Endothelial cell (in vitro differentiated cells): ENCODE results near the gene JAZF1. TPM values are rescaled to one million over a fixed set of nuclear protein-coding genes. Genes with fewer than 3 reads are reported as not detected.
A peak's percentile ranks its signal among the peaks of the same experiment; 100 is the strongest.

ENCODE experiments used
- DNase-seq: peaks from one replicate; pipeline ENCODE4 v3.0.0; 2021; ENCODE audit warnings: low spot score
- H3K27ac Mint-ChIP-seq: one replicate; pipeline ENCODE4 v1.8.0; 2021; ENCODE audit warnings: mixed read lengths, inconsistent platforms; ENCODE audit not compliant: unreplicated experiment
- H3K27me3 Mint-ChIP-seq: one replicate; pipeline ENCODE4 v1.8.0; 2021; ENCODE audit warnings: mild to moderate bottlenecking, moderate library complexity, mixed read lengths, inconsistent platforms; ENCODE audit not compliant: unreplicated experiment
- H3K36me3 Mint-ChIP-seq: one replicate; pipeline ENCODE4 v1.8.0; 2021; ENCODE audit warnings: mild to moderate bottlenecking, low read depth, mixed read lengths, inconsistent platforms; ENCODE audit not compliant: unreplicated experiment
- H3K4me1 Mint-ChIP-seq: one replicate; pipeline ENCODE4 v1.8.0; 2021; ENCODE audit warnings: mild to moderate bottlenecking, mixed read lengths, inconsistent platforms; ENCODE audit not compliant: unreplicated experiment
- H3K4me3 Mint-ChIP-seq: one replicate; pipeline ENCODE4 v1.8.0; 2021; ENCODE audit warnings: mild to moderate bottlenecking, mixed read lengths, inconsistent platforms; ENCODE audit not compliant: unreplicated experiment
- H3K9me3 Mint-ChIP-seq: one replicate; pipeline ENCODE4 v1.8.0; 2021; ENCODE audit warnings: mixed read lengths, inconsistent platforms; ENCODE audit not compliant: unreplicated experiment
- CTCF ChIP-seq: fragments of 200-600 bp; sonication (generic); IDR thresholded peaks from one replicate; pipeline ENCODE4 v1.5.0; 2021; ENCODE audit warnings: antibody characterized with exemption; ENCODE audit not compliant: unreplicated experiment
- total RNA-seq: library from RNA; stranded (reverse); fragmentation: NEBNext Ultra II Directional; extraction: Animal tissue kit (Norgen Biotek cat#: 25700); gene quantifications from one replicate; pipeline ENCODE4 v1.2.1, GENCODE V29; 2021; ENCODE audit not compliant: unreplicated experiment

Gene JAZF1
- total RNA-seq, 1 donor from 2014 or later: 8.5 TPM

DNA sequence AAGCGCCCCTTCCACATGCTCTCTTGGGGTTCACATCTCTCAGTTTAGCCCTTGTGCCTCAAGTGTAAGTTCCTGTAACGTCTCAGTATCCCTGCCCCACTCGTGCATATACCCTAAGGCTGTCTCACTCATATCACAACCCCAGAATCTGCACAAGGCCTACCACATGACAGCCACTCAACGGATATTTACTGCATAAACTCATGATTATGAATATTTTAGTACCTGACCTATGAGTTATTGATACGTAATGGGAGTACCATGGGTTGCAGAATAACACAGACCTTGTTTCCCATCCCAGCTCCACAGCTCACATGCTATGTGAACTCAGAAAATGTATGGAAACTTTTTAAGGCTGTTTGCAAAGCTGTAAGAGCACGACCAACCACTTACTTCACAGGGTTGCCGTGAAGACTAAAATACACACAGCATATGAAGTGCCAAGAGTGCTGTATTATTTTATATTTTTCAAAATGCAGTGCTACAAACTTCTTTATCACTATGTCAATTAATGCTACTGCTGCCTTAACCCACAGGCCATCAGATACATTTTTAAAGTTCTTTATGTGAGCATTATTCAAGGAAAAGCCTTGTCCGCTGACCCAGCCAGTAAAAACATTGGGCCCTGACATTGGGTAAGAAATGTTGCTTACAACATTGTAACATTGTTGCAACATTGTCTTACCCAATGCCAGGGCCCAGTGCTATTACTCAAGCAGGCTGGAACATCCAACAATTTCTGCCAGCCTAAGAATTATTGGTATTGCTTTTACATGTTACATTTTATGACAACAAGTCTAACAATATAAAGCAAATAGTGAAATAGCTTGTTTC lies 97.2 kb downstream of the JAZF1 start:
- Mint-ChIP-seq H3K4me1 (peaks cover 14% of the 10 kb centered on the region), H3K36me3 (no peaks in the 10 kb centered on the region), H3K27ac (no peak overlapping the region), H3K4me3 (no peak overlapping the region), H3K9me3 (no peaks in the 10 kb centered on the region), H3K27me3 (peaks cover 5% of the 10 kb centered on the region)
- no peak for TF ChIP-seq CTCF
- DNase-seq: no peak

DNA sequence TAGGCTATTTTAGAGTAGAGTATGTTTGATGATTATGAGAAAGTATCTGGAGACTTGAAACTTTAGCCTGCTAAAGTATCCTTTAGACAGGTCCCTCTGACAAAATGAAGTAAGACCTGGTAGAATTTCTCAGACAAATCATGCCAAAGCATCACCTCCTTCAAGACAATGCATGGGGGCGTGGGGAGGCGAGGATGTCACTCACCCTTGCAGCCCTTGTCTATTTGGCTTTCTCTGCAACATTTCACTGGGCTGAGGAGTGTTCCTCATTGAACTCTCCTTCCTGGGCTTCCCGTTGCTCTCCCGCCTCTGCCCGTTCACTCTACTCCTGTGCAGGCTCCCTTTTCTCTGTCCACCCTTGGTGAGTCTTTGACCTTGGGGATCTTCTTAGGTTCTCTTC lies 98.5 kb downstream of the JAZF1 start:
- no peak for TF ChIP-seq CTCF
- Mint-ChIP-seq H3K27me3 (peaks cover 5% of the 10 kb centered on the region), H3K9me3 (no peaks in the 10 kb centered on the region), H3K27ac (no peak overlapping the region), H3K4me1 (peaks cover 20% of the 10 kb centered on the region), H3K36me3 (no peaks in the 10 kb centered on the region), H3K4me3 (no peak overlapping the region)
- no peak for DNase-seq

GRCh38 chr7:28081016-28081415 lies 99.6 kb downstream of the JAZF1 start:
- H3K9me3 Mint-ChIP-seq: no peaks in the 10 kb centered on the region
- no peak overlapping the region for H3K27ac Mint-ChIP-seq
- no peak overlapping the region for H3K4me3 Mint-ChIP-seq
- H3K4me1 Mint-ChIP-seq: peaks cover 22% of the 10 kb centered on the region
- DNase-seq: no peak
- TF ChIP-seq CTCF: no peak
- peaks cover 5% of the 10 kb centered on the region for H3K27me3 Mint-ChIP-seq
- H3K36me3 Mint-ChIP-seq: no peaks in the 10 kb centered on the region

GRCh38 chr7:28078036-28078901 lies 102.3 kb downstream of the JAZF1 start:
- DNase-seq: peak; percentile 41
- Mint-ChIP-seq H3K4me3 (no peak overlapping the region), H3K27me3 (peaks cover 5% of the 10 kb centered on the region), H3K27ac (no peak overlapping the region), H3K4me1 (peaks cover 22% of the 10 kb centered on the region), H3K36me3 (no peaks in the 10 kb centered on the region), H3K9me3 (no peaks in the 10 kb centered on the region)
- peak; percentile 94 for TF ChIP-seq CTCF
